Measurements from ENCODE around the gene FKBP11. TPM values are rescaled to one million over a fixed set of nuclear protein-coding genes. Genes with fewer than 3 reads are reported as not detected.

FKBP11 gene
- polyA plus RNA-seq, 1 donor from 2014 or later: 24.9 TPM

DNA sequence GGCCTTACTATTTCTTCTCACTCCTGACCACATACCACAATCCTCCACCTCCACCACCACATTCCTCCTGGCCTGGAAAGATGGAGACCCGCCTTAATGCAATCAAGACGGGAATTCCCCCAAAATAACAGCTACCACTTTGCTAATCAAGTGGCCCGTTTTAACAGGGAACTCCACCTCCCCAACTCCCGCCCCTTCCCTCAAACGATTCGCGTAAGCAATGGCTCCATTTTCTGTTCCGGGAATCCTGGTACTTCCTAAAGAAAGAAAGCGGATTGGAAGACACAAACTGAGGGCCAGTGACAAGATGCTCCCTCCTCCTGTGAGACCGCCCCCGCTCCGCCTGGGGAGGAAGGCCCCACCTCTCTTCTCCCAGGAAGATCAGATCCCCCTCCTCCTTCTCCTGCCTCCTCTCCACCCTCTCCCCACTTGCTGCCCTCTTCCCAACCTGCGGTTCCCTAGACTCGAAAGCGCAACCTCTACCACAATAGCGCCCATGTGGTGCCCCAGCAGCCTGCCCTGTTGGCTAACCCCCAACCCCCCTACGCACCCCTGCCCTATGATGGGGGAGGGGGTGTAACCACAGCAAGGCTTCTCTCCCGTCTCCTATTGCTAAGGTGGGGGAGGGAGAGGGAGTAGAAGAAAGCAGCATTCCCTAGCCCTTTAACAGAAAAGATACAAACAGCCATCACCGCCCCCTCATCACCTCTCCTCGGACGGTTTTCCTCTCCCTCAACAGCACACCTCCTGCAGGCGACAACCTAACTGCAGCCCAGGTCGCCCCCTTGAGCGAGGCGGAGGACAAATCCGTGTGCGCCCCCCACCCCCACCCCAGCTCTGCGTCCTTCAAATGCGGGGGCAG, 31.2 kb upstream of the FKBP11 start:
- Histone ChIP-seq H3K9me3 (ENCODE audit: low read length) (no peaks in the 10 kb centered on the region), H3K4me3 (ENCODE audit: low read length) (peak overlapping the region; percentile 90), H3K9ac (ENCODE audit: low read length) (peak overlapping the region; percentile 99), H3F3A (ENCODE audit: insufficient read depth, low read length, poor library complexity, severe bottlenecking) (no peaks in the 10 kb centered on the region), H3K4me2 (ENCODE audit: low read length) (peak overlapping the region; percentile 93), H3K79me2 (replicated peaks; ENCODE audit: insufficient read depth, low read length) (peaks cover 45% of the 10 kb centered on the region), H3K9me2 (ENCODE audit: insufficient read depth, low read length) (no peaks in the 10 kb centered on the region), H3K36me3 (ENCODE audit: insufficient read depth, low read length) (peaks cover 12% of the 10 kb centered on the region), H4K20me1 (ENCODE audit: insufficient read depth) (peaks cover 19% of the 10 kb centered on the region), H2AFZ (ENCODE audit: low read depth, low read length) (peak overlapping the region; percentile 67), H3K27me3 (ENCODE audit: insufficient read depth, low read depth, low read length) (peaks cover 9% of the 10 kb centered on the region), H3K27ac (ENCODE audit: low read length) (peak overlapping the region; percentile 99)
- TF ChIP-seq MXI1 (conservative IDR thresholded peaks at IDR 0.05; ENCODE audit: poor library complexity, severe bottlenecking) (peak; percentile 36), EP300 (conservative IDR thresholded peaks at IDR 0.05; ENCODE audit: poor library complexity, severe bottlenecking) (no peak), SMC3 (conservative IDR thresholded peaks at IDR 0.05; ENCODE audit: poor library complexity) (no peak), TAF1 (IDR thresholded peaks at IDR 0.05; ENCODE audit: low read depth) (no peak)
- TF ChIP-seq, protein P1, sequence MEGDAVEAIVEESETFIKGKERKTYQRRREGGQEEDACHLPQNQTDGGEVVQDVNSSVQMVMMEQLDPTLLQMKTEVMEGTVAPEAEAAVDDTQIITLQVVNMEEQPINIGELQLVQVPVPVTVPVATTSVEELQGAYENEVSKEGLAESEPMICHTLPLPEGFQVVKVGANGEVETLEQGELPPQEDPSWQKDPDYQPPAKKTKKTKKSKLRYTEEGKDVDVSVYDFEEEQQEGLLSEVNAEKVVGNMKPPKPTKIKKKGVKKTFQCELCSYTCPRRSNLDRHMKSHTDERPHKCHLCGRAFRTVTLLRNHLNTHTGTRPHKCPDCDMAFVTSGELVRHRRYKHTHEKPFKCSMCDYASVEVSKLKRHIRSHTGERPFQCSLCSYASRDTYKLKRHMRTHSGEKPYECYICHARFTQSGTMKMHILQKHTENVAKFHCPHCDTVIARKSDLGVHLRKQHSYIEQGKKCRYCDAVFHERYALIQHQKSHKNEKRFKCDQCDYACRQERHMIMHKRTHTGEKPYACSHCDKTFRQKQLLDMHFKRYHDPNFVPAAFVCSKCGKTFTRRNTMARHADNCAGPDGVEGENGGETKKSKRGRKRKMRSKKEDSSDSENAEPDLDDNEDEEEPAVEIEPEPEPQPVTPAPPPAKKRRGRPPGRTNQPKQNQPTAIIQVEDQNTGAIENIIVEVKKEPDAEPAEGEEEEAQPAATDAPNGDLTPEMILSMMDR (IDR thresholded peaks at IDR 0.05; ENCODE audit: poor library complexity, severe bottlenecking): peak; percentile 59
- TF ChIP-seq, protein P2, sequence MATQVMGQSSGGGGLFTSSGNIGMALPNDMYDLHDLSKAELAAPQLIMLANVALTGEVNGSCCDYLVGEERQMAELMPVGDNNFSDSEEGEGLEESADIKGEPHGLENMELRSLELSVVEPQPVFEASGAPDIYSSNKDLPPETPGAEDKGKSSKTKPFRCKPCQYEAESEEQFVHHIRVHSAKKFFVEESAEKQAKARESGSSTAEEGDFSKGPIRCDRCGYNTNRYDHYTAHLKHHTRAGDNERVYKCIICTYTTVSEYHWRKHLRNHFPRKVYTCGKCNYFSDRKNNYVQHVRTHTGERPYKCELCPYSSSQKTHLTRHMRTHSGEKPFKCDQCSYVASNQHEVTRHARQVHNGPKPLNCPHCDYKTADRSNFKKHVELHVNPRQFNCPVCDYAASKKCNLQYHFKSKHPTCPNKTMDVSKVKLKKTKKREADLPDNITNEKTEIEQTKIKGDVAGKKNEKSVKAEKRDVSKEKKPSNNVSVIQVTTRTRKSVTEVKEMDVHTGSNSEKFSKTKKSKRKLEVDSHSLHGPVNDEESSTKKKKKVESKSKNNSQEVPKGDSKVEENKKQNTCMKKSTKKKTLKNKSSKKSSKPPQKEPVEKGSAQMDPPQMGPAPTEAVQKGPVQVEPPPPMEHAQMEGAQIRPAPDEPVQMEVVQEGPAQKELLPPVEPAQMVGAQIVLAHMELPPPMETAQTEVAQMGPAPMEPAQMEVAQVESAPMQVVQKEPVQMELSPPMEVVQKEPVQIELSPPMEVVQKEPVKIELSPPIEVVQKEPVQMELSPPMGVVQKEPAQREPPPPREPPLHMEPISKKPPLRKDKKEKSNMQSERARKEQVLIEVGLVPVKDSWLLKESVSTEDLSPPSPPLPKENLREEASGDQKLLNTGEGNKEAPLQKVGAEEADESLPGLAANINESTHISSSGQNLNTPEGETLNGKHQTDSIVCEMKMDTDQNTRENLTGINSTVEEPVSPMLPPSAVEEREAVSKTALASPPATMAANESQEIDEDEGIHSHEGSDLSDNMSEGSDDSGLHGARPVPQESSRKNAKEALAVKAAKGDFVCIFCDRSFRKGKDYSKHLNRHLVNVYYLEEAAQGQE (IDR thresholded peaks at IDR 0.05; ENCODE audit: borderline replicate concordance): peak; percentile 21

DNA sequence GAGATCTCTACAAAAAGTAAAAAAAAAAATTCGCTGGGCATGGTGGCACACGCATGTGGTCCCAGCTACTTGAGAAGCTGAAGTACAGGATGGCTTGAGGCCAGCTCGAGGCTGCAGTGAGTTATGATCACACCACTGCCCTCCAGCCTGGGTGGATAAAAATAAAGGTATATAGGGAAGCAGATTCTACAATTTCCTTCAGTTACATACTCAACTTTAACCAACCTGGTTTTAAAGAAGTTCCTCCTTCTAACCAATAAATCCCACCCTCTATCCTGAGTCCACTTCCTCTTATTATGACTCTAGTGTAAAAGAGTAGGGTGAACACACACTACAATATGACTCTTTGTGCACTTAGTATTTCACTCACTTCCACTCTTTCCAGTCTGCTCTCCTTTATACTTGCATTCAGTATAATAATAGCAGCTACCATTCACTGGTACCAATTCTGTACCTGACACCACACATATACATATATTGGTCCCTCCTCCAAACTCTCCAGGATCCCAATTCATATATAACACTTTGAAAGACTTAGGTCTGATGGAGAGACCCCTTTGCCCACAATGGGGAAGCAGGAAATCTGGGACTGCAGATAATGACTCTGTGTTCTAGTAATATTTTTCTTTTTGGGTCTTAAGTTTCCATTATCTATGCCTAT, 29.7 kb upstream of the FKBP11 start:
- Histone ChIP-seq H3K4me3 (ENCODE audit: low read length) (peak overlapping the region; percentile 90), H3K9ac (ENCODE audit: low read length) (no peak overlapping the region), H3K4me2 (ENCODE audit: low read length) (peak overlapping the region; percentile 93), H3K79me2 (replicated peaks; ENCODE audit: insufficient read depth, low read length) (peaks cover 45% of the 10 kb centered on the region), H3K27me3 (ENCODE audit: insufficient read depth, low read depth, low read length) (no peaks in the 10 kb centered on the region), H2AFZ (ENCODE audit: low read depth, low read length) (no peak overlapping the region), H3K27ac (ENCODE audit: low read length) (no peak overlapping the region), H3F3A (ENCODE audit: insufficient read depth, low read length, poor library complexity, severe bottlenecking) (no peaks in the 10 kb centered on the region), H3K9me2 (ENCODE audit: insufficient read depth, low read length) (no peaks in the 10 kb centered on the region), H3K36me3 (ENCODE audit: insufficient read depth, low read length) (peaks cover 12% of the 10 kb centered on the region), H4K20me1 (ENCODE audit: insufficient read depth) (peaks cover 19% of the 10 kb centered on the region), H3K9me3 (ENCODE audit: low read length) (no peaks in the 10 kb centered on the region)
- TF ChIP-seq MXI1 (conservative IDR thresholded peaks at IDR 0.05; ENCODE audit: poor library complexity, severe bottlenecking): no peak
- no peak for TF ChIP-seq RAD21 (conservative IDR thresholded peaks at IDR 0.05)
- TF ChIP-seq SMC3 (conservative IDR thresholded peaks at IDR 0.05; ENCODE audit: poor library complexity): no peak
- no peak for TF ChIP-seq EP300 (conservative IDR thresholded peaks at IDR 0.05; ENCODE audit: poor library complexity, severe bottlenecking)
- TF ChIP-seq, protein P2 (IDR thresholded peaks at IDR 0.05; ENCODE audit: borderline replicate concordance): no peak
- TF ChIP-seq EZH2 (IDR thresholded peaks at IDR 0.05; ENCODE audit: borderline replicate concordance, insufficient read depth, low read length, poor library complexity, severe bottlenecking): no peak
- no peak for TF ChIP-seq TAF1 (IDR thresholded peaks at IDR 0.05; ENCODE audit: low read depth)
- no peak for TF ChIP-seq POLR2AphosphoS5 (IDR thresholded peaks at IDR 0.05)
- TF ChIP-seq, protein P1 (IDR thresholded peaks at IDR 0.05; ENCODE audit: poor library complexity, severe bottlenecking): no peak

Data from neural cell (in vitro differentiated cells).